GDM1 (cell line): ENCODE data around the gene MLPH.
"Not testable (repeated sequence)": the region's sequence is repeated elsewhere in the genome, so short reads cannot be mapped to it uniquely, and the experiment has no call there.

Experiments
- DNase-seq: peaks from one replicate; lab custom pipeline; 2025; lab: John Stamatoyannopoulos, UW

The MLPH gene

GRCh38 chr2:237588044-237588696, 101.1 kb downstream of the MLPH start:
- no peak for DNase-seq

GRCh38 chr2:237590272-237591140, 103.5 kb downstream of the MLPH start, which contains the start of gene RAB17:
RAB17 (minus strand) TSS chr2:237590734; CDS start chr2:237586154, 4,580 bp downstream.
- no peak for DNase-seq

GRCh38 chr2:237591141-237591881, 104.3 kb downstream of the MLPH start:
- DNase-seq = peak; percentile 23

- DNase-seq = no peak
Observed at GRCh38 chr2:237592425-237592980, 105.5 kb downstream of the MLPH start.

GRCh38 chr2:237593036-237593435, 106.0 kb downstream of the MLPH start:
- DNase-seq = no peak

GRCh38 chr2:237593596-237594320, 106.7 kb downstream of the MLPH start:
- DNase-seq = no peak

- no peak for DNase-seq
Observed at GRCh38 chr2:237594514-237594871, 107.4 kb downstream of the MLPH start.

- DNase-seq = not testable (repeated sequence)
Observed at GRCh38 chr2:237595829-237596519, 108.9 kb downstream of the MLPH start.

GRCh38 chr2:237596520-237597195, 109.6 kb downstream of the MLPH start:
- no peak for DNase-seq

- no peak for DNase-seq
Observed at GRCh38 chr2:237597196-237598145, 110.4 kb downstream of the MLPH start.

- no peak for DNase-seq
Observed at GRCh38 chr2:237598468-237599208, 111.6 kb downstream of the MLPH start.

- no peak for DNase-seq
Observed at GRCh38 chr2:237599465-237600110, 112.5 kb downstream of the MLPH start.

- DNase-seq = no peak
Observed at GRCh38 chr2:237600205-237600846, 113.3 kb downstream of the MLPH start.

- no peak for DNase-seq
Observed at GRCh38 chr2:237601453-237602116, 114.5 kb downstream of the MLPH start.

GRCh38 chr2:237602409-237602808, 115.4 kb downstream of the MLPH start:
- DNase-seq = no peak

GRCh38 chr2:237603049-237603717, 116.1 kb downstream of the MLPH start:
- DNase-seq = no peak
